Stimulated activated memory B cell treated with anti-CD40 and anti-IgM and Interleukin-4, amounts not matched to agents 10 μg/mL and 1 μg/mL and 100 μg/mL, for 72 hours (primary cell): ENCODE data around the gene AUTS2.

Experiments
- ATAC-seq: fragments of 150-1000 bp; cut with Tn5 transposase; 2 replicates; pipeline ENCODE4 v1.10.0; 2021
- H3K27ac Mint-ChIP-seq: one replicate; pipeline ENCODE4 v1.8.0; 2022; ENCODE audit warnings: mild to moderate bottlenecking, mixed read lengths
- H3K27me3 Mint-ChIP-seq: one replicate; pipeline ENCODE4 v1.8.0; 2022; ENCODE audit warnings: mixed read lengths
- H3K36me3 Mint-ChIP-seq: one replicate; pipeline ENCODE4 v1.8.0; 2022; ENCODE audit warnings: mixed read lengths
- H3K4me1 Mint-ChIP-seq: one replicate; pipeline ENCODE4 v1.8.0; 2022; ENCODE audit warnings: mixed read lengths
- H3K4me3 Mint-ChIP-seq: one replicate; pipeline ENCODE4 v1.8.0; 2022; ENCODE audit warnings: mild to moderate bottlenecking, moderate library complexity, mixed read lengths
- H3K9me3 Mint-ChIP-seq: one replicate; pipeline ENCODE4 v1.8.0; 2022; ENCODE audit warnings: mixed read lengths

Gene AUTS2

DNA sequence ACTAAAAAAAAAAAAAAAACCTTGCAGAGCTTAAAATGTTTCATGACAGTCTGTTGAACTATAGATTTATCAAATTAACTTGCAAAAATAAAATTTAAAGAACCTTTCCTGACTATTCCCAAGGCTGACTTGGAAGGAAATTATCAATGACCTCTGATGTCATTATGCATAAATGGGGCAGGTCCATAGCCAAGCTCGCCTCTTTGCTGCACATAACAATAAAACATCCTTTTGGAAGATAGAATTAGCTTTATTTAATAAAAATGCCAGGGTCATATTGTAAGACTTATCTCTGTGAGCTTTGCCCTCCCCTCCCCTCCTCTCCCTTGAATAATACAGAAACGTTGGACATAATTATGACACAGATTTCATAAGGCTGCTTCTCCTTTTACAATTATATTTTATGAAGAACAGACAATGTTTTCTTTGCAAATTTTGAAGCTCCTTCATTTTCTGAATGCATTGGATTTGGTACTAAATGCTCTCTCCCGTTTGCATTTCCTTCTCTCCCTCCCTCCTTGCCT lies 444.8 kb downstream of the AUTS2 start:
- H3K27me3 Mint-ChIP-seq = no peaks in the 10 kb centered on the region
- H3K36me3 Mint-ChIP-seq = no peaks in the 10 kb centered on the region
- no peak overlapping the region for H3K27ac Mint-ChIP-seq
- H3K4me1 Mint-ChIP-seq = peaks cover 8% of the 10 kb centered on the region
- H3K4me3 Mint-ChIP-seq = no peak overlapping the region
- no peaks in the 10 kb centered on the region for H3K9me3 Mint-ChIP-seq
- ATAC-seq = no peak

GRCh38 chr7:70044064-70044463 lies 445.8 kb downstream of the AUTS2 start:
- ATAC-seq = no peak
- Mint-ChIP-seq H3K9me3 (no peaks in the 10 kb centered on the region), H3K4me1 (peaks cover 12% of the 10 kb centered on the region), H3K27ac (no peak overlapping the region), H3K4me3 (no peak overlapping the region), H3K36me3 (no peaks in the 10 kb centered on the region), H3K27me3 (no peaks in the 10 kb centered on the region)

- ATAC-seq = no peak
- Mint-ChIP-seq H3K4me3 (no peak overlapping the region), H3K9me3 (no peaks in the 10 kb centered on the region), H3K27ac (no peak overlapping the region), H3K27me3 (no peaks in the 10 kb centered on the region), H3K36me3 (no peaks in the 10 kb centered on the region), H3K4me1 (peaks cover 12% of the 10 kb centered on the region)
Measured at GRCh38 chr7:70044525-70044924, 446.2 kb downstream of the AUTS2 start.

- no peaks in the 10 kb centered on the region for H3K27me3 Mint-ChIP-seq
- no peak overlapping the region for H3K4me3 Mint-ChIP-seq
- no peak overlapping the region for H3K27ac Mint-ChIP-seq
- H3K36me3 Mint-ChIP-seq = no peaks in the 10 kb centered on the region
- H3K4me1 Mint-ChIP-seq = peaks cover 12% of the 10 kb centered on the region
- no peak for ATAC-seq
- no peaks in the 10 kb centered on the region for H3K9me3 Mint-ChIP-seq
Measured at GRCh38 chr7:70044981-70045380, 446.7 kb downstream of the AUTS2 start.

- Mint-ChIP-seq H3K4me3 (no peak overlapping the region), H3K36me3 (no peaks in the 10 kb centered on the region), H3K4me1 (peaks cover 20% of the 10 kb centered on the region), H3K27me3 (no peaks in the 10 kb centered on the region), H3K27ac (no peak overlapping the region), H3K9me3 (no peaks in the 10 kb centered on the region)
- no peak for ATAC-seq
Measured at GRCh38 chr7:70047384-70047783, 449.1 kb downstream of the AUTS2 start.

- H3K4me3 Mint-ChIP-seq = no peak overlapping the region
- ATAC-seq = no peak
- no peaks in the 10 kb centered on the region for H3K36me3 Mint-ChIP-seq
- H3K27ac Mint-ChIP-seq = no peak overlapping the region
- H3K4me1 Mint-ChIP-seq = peaks cover 20% of the 10 kb centered on the region
- H3K27me3 Mint-ChIP-seq = no peaks in the 10 kb centered on the region
- H3K9me3 Mint-ChIP-seq = no peaks in the 10 kb centered on the region
Measured at GRCh38 chr7:70047891-70048448, 449.7 kb downstream of the AUTS2 start.

DNA sequence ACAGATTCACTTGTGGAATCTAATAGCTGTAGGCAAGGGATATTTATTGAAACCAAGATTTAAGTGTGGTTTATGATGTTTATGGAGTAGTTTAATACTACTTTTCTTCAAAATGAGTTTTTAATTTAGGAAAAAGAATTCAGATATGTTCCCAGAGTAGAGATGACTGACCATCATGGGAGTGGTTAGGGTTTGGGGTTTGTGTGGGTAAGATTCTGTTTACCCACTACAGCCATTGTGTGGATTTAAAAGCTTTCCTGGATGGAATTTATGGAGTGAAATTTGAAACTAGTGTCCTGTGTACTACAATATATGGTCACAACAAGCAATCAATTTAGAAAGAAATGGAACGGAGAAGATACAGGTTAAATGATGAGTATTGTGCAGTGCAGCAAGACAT lies 453.5 kb downstream of the AUTS2 start:
- Mint-ChIP-seq H3K4me1 (peaks cover 20% of the 10 kb centered on the region), H3K9me3 (peaks cover 3% of the 10 kb centered on the region), H3K4me3 (no peak overlapping the region), H3K36me3 (no peaks in the 10 kb centered on the region), H3K27me3 (no peaks in the 10 kb centered on the region), H3K27ac (no peak overlapping the region)
- no peak for ATAC-seq

GRCh38 chr7:70052691-70053090 lies 454.4 kb downstream of the AUTS2 start:
- no peak for ATAC-seq
- Mint-ChIP-seq H3K4me3 (no peak overlapping the region), H3K27me3 (no peaks in the 10 kb centered on the region), H3K4me1 (peaks cover 15% of the 10 kb centered on the region), H3K36me3 (no peaks in the 10 kb centered on the region), H3K27ac (no peak overlapping the region), H3K9me3 (peaks cover 3% of the 10 kb centered on the region)

GRCh38 chr7:70053421-70053820 lies 455.1 kb downstream of the AUTS2 start:
- Mint-ChIP-seq H3K27me3 (no peaks in the 10 kb centered on the region), H3K4me1 (peaks cover 8% of the 10 kb centered on the region), H3K36me3 (no peaks in the 10 kb centered on the region), H3K27ac (no peak overlapping the region), H3K9me3 (peaks cover 3% of the 10 kb centered on the region), H3K4me3 (no peak overlapping the region)
- no peak for ATAC-seq

DNA sequence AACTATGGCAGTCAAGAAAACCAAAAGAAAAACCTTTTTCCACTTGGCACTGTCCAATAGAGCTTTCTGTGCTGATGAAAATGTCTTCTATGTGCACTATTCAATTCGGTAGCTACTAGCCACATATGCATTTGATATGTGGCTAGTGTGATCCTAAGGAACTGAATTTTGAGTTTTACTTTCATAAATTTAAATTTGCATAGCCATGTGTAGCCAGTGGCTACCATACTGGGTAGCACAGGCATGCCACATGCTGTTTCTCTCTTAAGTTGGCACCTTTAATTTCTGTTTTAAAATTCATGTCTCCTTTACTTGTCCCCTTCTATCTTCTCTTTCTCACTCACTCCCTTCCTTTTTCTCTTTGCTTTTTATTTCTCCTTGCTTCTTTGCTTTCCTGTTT lies 455.7 kb downstream of the AUTS2 start:
- ATAC-seq = no peak
- H3K4me3 Mint-ChIP-seq = no peak overlapping the region
- H3K36me3 Mint-ChIP-seq = no peaks in the 10 kb centered on the region
- no peak overlapping the region for H3K27ac Mint-ChIP-seq
- peaks cover 8% of the 10 kb centered on the region for H3K4me1 Mint-ChIP-seq
- H3K9me3 Mint-ChIP-seq = peaks cover 3% of the 10 kb centered on the region
- H3K27me3 Mint-ChIP-seq = no peaks in the 10 kb centered on the region

DNA sequence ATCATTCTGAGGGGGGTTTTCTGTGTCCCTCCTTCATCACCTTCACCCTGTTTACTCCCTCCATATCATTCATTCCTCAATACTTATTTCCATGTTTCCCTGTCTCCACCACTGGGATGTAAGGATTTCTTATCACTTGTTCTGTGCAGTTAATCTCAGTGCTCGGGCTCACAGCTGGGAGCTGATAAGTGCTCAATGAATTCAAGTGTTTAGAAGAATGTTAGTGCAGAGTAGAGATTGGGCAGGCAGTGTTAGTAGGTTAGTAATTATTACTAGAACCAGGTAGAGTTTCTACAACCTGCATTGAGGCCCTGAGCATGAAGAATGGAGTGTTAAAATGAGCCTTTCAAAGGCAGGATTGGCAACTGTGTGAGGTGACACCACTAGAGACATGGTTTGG lies 458.1 kb downstream of the AUTS2 start:
- ATAC-seq = no peak
- Mint-ChIP-seq H3K27ac (no peak overlapping the region), H3K36me3 (no peaks in the 10 kb centered on the region), H3K4me1 (peaks cover 8% of the 10 kb centered on the region), H3K4me3 (no peak overlapping the region), H3K9me3 (peaks cover 3% of the 10 kb centered on the region), H3K27me3 (no peaks in the 10 kb centered on the region)

DNA sequence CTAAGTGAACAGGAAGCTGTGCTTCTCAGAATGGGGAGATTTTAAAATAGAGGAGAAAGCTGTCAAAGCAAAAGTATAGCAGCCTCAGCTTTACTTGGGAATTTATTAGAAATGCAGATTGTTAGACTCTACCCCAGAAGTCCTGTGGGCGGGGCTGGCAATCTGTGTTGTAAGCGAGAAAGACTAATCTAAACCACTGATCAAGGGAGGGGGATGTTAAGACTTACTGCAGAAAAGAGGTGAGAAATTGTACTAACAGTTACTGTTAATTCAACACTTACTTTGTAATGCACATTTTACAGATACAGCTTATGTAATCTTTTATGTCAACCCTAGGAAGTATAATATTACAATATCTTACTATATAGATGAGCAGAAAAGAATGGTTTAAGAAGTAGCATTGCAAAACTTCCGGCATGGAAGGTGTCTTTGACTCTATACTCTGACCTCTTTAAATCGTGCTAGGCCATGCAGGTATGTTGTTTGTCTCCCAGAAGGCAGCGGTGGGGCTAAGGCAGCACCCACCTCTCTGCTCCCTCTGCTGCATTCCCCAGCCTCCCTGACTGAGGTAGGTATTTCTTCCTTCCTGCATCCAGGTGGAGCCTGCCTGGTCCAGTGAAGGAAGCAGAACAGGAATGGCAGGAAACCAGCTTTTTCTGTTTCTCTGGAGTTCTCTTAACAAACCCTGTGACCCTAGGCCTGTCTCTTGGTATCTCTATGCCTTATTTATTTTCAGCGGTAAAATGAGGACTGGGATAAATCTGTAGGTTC lies 462.2 kb downstream of the AUTS2 start:
- H3K9me3 Mint-ChIP-seq = no peaks in the 10 kb centered on the region
- no peak overlapping the region for H3K4me3 Mint-ChIP-seq
- H3K27me3 Mint-ChIP-seq = no peaks in the 10 kb centered on the region
- peaks cover 8% of the 10 kb centered on the region for H3K36me3 Mint-ChIP-seq
- no peak for ATAC-seq
- H3K27ac Mint-ChIP-seq = no peak overlapping the region
- peaks cover 8% of the 10 kb centered on the region for H3K4me1 Mint-ChIP-seq

DNA sequence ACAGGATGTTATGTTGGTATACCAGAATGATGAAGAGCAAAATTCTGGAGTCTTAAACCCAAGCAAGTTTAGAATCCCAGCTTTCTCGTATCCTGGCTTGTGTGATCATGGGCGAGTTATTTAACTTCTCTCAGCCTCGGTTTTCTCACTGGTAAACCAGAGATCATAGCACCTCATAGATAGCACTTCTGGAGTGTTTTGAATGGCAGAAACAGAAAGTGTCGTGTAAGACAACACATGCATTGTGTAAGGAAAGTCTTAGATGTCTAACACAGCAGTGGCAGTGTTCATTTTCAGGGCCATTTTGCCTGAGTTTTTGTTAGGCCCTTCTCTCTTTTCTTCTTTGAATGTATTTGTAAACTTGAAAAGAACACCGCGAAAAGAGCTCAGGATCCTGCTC lies 465.1 kb downstream of the AUTS2 start:
- peaks cover 8% of the 10 kb centered on the region for H3K4me1 Mint-ChIP-seq
- ATAC-seq = no peak
- no peak overlapping the region for H3K27ac Mint-ChIP-seq
- no peaks in the 10 kb centered on the region for H3K9me3 Mint-ChIP-seq
- H3K36me3 Mint-ChIP-seq = peaks cover 8% of the 10 kb centered on the region
- H3K4me3 Mint-ChIP-seq = no peak overlapping the region
- H3K27me3 Mint-ChIP-seq = no peaks in the 10 kb centered on the region

DNA sequence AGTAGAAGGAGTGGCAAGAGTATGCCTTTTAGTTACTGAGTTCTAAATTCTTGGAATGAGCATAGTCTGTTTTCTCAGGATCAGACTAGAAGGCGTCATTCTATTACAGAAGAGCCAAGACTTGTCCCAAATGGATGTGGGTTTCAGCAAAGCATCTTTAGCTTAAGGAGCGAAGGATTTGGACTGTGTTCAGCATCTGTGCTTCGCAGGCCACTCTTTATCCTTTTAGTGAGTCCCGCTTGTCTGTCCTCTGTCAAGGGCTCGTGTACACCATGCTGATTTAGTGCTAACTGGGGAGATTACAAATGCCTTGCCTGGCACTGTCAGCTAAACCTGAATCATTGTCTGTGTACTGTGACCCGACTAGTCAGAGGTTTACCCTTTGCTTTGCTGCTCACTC lies 465.7 kb downstream of the AUTS2 start:
- no peaks in the 10 kb centered on the region for H3K9me3 Mint-ChIP-seq
- H3K4me1 Mint-ChIP-seq = peaks cover 8% of the 10 kb centered on the region
- no peaks in the 10 kb centered on the region for H3K27me3 Mint-ChIP-seq
- ATAC-seq = no peak
- no peak overlapping the region for H3K27ac Mint-ChIP-seq
- peaks cover 8% of the 10 kb centered on the region for H3K36me3 Mint-ChIP-seq
- no peak overlapping the region for H3K4me3 Mint-ChIP-seq

DNA sequence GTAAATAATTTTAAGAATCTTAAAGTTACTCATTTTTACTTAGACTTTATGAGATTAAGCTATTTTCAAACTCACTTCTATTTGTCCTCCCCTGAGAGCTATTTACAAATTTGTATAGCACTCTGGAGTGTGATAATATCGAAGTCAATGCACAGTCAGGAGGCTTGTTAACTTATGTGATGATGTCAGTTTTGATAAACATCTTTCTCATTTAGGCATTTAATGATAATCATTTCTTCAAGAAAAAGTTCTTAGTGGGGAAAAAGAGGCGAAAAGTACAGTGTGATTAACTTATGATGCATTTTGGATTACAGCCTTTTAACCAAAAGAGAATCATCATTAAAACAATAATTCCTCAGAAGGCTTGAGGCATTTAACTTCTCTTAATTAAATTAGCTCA lies 468.6 kb downstream of the AUTS2 start:
- no peaks in the 10 kb centered on the region for H3K9me3 Mint-ChIP-seq
- ATAC-seq = no peak
- peaks cover 8% of the 10 kb centered on the region for H3K36me3 Mint-ChIP-seq
- H3K4me1 Mint-ChIP-seq = peaks cover 8% of the 10 kb centered on the region
- no peaks in the 10 kb centered on the region for H3K27me3 Mint-ChIP-seq
- no peak overlapping the region for H3K4me3 Mint-ChIP-seq
- H3K27ac Mint-ChIP-seq = no peak overlapping the region

DNA sequence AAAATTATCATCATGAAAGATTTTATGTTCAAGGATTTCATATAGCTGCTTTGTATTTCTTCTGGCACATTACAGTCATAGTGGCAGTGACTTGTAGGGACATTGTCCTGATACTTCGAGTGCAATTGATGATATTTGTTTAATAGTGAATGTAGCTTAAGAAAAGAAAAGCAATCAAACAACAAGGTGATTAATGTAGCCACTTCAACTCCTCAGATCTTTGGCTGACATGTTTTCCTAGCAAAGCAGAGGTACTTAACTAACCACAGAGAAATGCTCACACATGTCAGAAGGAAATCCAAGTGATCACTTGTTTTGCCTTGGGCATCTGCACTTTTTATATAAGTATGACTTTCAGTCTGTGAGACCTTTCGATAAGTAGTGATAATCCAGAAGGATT lies 470.3 kb downstream of the AUTS2 start:
- Mint-ChIP-seq H3K27ac (no peak overlapping the region), H3K9me3 (no peaks in the 10 kb centered on the region), H3K4me3 (no peak overlapping the region), H3K36me3 (no peaks in the 10 kb centered on the region), H3K27me3 (no peaks in the 10 kb centered on the region), H3K4me1 (peaks cover 5% of the 10 kb centered on the region)
- ATAC-seq = no peak
